Stimulated activated CD4-positive, alpha-beta T cell treated with anti-CD3 and anti-CD28 coated beads, Interleukin-4, amount 100 ng/mL, for 1 hour (primary cell): ENCODE measurements around the gene SMYD4.
"Not testable (repeated sequence)": the region's sequence is repeated elsewhere in the genome, so short reads cannot be mapped to it uniquely, and the experiment has no call there.

ENCODE experiments used
- DNase-seq: peaks from one replicate; pipeline ENCODE4 v3.0.0-alpha.2; 2020

Gene SMYD4

DNA sequence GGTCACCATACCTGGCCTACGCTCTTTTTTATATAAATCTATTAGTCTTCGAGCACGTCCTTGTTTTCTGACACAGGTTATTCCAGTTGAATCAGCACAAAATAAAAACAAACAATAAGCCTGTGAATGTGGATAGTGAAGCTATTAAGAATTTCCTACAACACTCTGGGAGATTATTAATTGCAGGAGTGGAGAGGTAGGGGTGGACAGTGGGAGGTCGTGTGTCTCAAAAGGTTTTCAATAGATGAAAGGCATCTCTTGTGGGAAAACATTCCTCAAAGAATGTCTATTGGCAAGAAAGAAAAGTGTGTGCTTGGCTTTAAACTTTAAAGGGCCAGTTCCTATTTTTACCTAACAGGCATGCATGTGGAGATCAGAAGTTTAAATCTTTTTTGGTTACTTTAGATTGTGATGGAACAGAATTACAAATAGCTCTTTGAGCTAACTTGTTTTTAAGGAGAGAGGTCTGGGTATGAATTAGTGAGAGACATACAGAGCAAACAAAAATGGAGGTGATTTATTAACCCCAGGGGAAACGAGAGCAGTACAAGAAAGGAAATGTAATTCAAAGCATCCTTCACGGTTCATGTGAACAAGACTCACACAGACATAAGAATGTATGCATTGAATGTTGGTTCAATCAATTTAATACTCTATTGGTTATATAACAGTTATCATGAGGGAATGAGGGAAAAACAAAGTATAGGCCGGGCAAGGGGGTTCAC, 9.0 kb downstream of the SMYD4 start:
- DNase-seq = no peak

DNA sequence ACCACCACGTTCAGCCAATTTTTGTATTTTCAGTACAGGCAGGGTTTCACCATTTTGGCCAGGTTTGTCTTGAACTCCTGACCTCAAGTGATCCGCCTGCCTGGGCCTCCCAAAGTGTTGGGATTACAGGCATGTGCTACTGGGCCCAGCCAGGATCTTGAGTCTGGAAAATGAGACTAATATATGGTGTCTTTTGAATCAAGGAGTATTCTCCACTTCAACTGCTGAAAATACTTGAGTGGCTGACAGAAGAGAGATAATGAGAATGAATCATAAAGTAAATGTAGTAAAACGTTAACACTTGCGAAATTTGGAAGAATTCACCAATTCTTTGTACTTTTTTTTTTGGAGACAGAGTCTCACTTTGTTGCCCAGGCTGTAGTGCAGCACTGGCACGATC, 16.6 kb downstream of the SMYD4 start:
- no peak for DNase-seq

DNA sequence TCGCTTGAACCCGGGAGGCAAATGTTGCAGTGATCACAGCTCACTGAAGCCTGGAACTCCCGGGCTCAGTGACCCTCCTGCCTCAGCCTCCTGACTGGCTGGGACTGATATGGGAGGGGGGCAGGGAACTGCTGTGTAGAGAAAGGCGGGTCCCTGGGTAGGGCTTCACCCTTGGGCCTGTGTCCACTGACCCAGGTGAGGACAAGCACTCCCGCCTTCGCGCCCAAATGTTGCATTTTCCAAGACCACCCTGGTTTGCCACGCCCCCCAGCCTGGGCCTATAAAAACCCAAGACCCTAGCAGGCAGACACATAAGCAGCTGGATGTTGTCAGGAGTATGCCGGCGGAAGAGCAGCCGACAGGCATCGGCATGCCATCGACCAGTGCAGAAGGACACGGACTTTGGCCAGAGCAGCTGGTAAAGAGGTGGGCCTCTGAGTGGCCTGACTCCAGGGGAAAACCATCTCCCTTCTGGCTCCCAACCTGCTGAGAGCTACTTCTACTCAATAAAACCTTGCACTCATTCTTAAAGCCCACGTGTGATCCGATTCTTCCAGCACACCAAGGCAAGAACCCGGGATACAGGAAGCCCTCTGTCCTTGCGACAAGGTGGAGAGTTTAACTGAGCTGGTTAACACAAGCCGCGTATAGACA, 19.1 kb downstream of the SMYD4 start:
- no peak for DNase-seq

DNA sequence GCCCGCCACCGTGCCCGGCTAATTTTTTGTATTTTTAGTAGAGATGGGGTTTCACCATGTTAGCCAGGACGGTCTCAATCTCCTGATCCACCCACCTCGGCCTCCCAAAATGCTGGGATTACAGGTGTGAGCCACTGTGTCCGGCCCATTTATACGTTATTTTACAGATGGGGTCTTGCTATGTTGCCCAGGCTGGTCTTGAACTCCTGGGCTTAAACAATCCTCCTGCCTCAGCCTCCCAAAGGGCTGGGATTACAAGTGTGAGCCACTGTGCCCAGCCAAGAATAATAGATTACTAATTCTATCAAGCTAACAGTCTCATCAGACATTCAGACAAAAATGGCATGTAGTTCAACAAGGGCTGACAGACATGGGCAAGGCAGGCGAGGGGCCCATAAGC, 19.9 kb downstream of the SMYD4 start:
- DNase-seq = not testable (repeated sequence)

DNA sequence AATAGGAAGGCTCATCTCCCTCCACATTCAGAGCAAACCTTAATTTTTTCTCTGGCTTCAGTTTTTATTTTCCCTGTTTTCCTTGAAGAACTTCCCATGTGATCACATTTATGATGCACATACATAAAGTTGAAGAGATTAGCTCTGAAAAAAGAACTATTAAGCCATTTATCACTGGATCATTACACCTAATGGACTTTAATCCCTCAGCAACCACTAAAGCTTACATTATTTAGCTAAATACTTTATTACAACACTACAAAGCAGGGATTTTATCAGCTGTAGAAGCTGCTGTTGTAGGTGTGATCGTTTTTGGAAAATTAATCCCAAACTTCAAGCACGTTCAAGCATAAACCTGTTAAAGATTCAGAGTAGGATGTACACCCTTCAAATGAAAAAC, 21.1 kb downstream of the SMYD4 start:
- no peak for DNase-seq

DNA sequence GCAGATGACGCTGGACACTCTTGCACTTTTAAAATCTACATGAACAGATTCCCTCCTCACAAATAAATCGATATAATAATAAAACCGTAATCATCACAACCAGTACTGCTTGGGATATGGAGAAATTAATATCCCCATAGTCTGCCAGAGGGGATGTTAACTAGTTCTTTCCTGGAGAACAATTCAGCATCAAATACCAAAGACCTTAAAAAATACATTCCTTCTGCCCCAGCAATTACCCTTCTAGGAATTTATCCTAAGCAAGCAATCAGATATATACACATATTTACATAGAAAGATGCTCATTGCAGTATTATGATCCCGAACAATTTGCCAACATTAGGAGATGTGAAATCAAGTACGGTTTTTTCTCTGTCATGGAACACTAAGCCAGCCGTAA, 21.8 kb downstream of the SMYD4 start:
- no peak for DNase-seq

DNA sequence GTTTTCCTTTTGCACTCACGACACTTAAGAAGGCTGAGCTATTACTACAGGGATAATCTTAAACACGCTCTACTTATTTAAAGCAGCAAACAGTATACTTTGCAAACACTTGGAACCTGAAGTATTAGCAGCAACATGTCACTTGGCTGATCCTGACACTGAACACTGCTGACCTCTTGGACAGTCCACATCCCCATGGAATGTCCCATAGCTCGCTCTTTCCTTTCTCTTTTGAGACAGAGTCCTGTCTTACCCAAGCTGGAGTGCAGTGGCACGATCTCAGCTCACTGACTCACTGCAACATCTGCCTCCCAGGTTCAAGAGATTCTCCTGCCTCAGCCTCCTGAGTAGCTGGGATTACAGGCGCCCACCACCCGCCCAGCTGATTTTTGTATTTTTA, 26.4 kb downstream of the SMYD4 start:
- no peak for DNase-seq

DNA sequence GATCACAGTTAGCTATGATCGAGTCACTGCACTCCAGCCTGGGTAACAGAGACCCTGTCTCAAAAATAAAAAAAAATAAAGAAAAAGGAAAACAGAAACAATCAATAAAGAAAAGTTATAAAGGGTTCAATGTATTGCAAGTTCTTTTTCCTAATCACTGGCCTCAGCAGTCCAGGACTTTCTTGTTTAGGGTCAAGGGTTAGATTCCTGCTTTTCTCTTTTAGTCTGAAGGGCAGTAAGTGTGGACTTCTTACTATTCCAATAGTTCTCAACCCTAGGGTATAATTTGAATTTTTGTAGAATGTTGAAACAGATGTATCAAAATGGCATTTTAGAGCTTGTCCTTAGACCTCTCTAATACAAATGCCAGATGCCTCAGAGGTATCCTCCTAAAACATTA, 27.3 kb downstream of the SMYD4 start:
- no peak for DNase-seq

DNA sequence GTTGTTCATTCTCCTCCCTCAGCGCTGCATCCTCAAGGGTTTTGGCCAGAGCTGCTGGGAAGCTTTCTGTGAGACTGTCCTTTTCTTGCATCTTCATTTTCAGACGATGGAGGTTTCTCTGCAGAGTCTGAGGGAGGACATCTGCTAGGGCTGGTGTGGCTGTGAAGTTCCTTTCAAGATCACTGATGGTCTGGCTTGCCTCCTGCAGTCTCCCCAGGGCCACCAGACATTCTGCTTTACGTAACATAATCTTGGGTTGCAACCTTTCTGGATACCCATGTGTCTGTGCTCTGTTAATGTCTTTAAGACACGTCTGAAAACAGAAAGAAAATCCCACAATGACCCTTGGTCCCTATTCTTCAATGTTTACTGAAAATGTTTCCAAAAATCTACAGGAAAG, 29.0 kb downstream of the SMYD4 start:
- no peak for DNase-seq

DNA sequence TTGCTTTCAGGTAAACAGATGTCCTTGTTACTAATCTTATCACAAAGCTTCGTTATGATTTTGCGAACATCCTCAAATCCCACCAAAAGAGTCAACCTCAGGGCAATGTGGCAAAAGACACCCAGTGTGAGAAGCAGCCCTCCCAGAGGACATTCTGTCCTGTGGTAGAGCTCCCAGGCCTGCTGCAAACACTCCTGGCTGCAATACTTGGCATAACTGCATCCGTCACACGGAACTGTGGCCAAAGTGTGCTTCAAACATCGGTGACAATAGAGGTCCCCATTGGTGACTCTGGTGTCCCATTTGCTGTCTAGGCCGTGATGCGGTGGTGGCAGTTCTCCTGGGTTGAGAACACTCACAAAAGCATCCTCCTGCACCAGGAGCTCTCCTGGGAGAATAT, 29.5 kb downstream of the SMYD4 start:
- no peak for DNase-seq

DNA sequence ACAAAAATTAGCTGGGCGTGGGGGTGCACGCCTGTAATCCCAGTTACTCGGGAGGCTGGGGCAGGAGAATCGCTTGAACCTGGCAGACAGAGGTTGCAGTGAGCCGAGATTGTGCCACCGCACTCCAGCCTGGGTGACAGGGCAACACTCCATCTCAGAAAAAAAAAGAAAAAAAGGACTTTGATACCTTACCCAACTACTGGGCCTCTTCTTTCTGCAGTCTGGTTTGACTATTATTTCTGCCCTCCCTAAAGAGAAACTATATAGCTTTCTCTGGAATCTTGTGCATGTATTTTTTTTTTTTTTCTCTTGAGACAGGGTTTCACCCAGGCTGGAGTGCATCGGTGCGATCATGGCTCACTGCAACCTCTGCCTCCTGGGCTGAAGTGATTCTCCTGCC, 31.9 kb downstream of the SMYD4 start:
- DNase-seq = not testable (repeated sequence)

DNA sequence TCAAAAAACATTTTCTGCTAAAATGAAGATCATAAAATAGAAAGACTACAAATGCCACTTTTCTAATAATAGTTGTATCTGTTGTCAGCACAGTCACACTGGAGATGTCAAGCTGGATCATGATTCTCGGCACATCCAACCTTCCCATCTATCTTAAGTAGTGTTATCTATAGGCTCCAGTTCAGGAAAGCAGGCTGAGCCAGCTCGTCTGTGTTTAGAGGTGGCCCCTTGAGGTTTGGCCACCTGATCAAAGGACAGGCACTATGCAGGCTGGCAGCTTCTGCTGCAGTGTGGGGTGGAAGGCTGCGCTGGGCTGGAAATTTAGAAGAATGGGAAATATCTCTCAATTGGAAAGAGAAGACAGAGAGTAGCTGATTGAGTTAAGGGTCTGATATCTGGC, 32.4 kb downstream of the SMYD4 start:
- no peak for DNase-seq

DNA sequence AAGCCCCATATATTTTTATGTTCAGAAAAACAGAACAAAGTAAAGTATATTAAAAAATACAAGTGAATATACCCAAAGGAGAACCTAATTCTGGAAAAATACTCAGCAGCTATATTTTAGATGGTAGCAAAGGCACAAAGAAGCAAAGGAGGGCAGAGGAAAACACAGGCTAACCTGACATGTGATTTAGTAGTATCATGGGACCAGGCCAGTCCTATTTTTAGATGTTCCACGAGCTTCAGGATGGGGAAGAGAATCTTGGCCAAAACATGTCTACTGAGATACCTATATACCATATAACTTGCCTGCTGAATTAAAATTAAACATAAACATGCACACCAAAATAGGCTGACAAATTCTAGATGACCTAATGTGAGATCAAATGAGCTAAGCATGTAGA, 32.9 kb downstream of the SMYD4 start:
- no peak for DNase-seq

DNA sequence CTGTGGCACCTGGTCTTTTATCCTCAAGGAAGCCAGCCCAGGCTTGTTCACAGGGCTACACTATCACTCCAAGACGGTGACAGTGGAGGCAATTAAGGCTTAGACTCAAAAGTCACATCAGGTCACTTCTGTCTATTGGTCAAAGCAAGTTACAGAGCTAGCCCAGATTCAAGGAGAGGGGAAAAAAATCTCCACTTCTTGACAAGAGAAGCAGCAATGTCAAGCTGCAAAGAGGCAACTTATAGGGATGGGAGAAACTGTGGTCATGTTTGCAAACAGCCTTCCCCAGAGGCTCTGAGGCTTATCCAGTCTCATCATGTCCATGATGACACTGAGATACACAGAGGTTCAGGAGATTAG, 36.3 kb downstream of the SMYD4 start:
- no peak for DNase-seq

DNA sequence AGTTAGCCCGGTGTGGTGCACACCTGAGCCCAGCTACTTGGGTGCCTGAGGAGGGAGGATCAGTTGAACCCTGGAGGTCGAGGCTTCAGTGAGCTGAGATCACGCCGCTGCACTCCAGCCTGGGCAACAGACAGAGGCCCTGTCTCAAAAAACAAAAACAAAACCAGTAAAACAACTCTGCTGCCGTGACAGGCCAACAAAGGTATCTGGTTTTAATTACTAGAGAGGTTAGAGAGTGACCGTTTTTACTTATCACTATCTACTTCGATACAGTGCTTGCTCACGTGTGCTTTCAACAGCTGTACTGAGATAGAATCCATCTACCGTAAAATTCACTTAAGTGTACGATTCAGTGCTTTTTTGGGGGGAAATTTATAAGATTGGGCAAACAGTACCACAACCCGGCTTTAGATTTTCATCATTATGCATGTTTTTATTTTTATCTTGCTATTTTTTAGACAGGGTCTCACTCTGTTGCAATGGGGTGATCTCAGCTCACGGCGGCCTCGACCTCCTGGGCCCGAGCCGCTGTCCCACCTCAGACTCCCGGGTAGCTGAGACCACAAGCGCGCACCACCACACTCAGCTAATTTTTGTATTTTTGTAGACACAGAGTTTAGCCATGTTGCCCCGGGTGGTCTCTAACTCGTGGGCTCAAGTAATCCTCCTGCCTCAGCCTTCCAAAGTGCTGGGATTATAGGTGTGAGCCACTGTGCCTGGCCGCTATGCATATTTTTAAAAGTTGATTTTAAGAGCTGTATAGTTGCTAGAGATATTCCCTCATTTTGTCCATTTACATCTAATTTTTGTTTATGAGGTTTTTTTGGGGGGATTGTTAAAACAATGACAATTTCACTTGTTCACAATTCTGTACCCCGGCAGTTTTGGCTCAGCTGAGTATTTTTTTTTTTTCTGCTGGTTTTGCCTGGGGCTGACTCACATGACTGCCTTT, 36.9 kb downstream of the SMYD4 start:
- no peak for DNase-seq

DNA sequence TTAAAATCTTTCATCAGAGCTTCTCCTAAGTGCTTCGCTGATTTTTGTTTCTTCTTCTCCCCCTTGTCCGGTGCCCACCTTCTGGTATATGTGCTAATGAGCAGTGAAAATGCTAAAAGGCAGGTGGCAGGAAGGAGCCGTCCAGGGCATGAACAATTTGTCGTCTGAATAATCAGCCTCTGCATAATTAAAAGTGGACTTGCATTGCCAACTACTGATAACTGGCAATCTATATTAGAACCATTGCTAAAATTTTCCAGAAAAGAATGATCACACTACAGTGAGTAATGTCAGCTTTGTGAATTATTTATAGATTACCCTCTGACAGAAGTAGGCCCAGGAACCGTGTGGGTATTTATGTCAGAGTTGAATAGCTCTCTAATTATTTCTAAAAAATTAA, 39.8 kb downstream of the SMYD4 start:
- no peak for DNase-seq

DNA sequence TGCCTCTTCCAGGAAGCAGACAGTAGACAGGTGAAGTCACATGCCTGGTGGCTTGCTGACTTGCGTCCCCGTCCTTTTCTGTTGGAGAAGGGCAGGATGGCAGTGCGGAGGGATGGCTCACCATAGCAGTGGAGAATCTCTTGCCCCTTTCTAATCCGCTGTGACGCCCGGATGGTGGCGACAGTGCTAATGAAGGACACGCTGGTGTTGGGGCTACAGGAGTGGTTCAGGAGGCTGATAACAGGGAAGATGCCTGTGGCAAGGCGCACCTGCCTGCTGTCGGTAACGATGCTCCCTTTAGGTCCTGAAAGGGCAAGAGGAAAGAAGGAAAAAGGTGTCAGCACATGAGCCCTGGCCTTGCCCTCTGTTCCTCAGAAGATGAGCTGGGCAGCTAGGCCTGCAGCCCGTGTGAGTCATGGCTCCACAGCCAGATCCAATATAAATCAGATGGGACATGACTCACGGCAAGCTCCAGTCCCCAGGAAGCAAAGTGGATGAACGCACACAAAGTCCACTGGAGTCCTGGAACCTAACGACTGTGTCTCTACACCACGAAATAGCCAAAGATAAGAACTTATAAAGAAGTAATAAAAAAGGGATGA, 42.3 kb downstream of the SMYD4 start:
- no peak for DNase-seq

DNA sequence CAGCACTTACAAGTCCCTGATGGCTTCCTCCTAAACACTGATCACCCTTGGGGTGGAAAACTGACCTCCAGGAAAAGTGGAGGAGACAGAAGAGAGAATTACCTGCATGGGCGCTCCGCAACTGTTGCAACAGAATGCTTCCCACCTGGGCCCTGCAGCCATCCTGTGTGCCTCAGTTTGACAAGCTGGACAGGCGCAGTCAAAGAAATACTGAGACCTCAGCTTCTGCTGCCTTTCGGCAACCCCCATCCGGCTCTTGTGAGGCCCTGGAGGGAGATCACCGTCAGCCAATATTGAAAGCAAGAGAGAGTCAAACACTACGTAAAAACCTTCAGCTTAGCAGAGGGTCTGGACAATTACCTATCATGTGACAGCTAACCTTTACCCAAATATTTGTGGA, 43.0 kb downstream of the SMYD4 start:
- DNase-seq = no peak

DNA sequence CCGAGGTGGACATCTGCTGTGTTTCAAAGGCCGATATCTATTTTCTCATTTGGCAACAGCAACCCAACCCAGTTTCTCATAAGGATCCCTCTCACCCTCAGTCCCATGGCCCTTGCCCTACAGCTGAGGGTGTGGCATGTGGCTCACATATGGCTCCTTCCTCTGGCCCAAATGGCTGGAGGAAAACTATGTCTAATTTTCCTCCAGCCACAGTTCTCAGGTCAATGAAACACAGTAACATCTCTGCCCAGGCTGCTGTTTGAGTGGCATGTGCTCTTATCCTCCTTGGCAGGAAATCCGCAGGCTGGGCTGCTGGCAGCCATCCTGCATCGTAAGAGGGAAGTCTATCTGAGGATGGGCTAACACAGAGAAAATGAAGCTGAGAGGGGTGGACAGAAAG, 43.8 kb downstream of the SMYD4 start:
- DNase-seq = no peak

DNA sequence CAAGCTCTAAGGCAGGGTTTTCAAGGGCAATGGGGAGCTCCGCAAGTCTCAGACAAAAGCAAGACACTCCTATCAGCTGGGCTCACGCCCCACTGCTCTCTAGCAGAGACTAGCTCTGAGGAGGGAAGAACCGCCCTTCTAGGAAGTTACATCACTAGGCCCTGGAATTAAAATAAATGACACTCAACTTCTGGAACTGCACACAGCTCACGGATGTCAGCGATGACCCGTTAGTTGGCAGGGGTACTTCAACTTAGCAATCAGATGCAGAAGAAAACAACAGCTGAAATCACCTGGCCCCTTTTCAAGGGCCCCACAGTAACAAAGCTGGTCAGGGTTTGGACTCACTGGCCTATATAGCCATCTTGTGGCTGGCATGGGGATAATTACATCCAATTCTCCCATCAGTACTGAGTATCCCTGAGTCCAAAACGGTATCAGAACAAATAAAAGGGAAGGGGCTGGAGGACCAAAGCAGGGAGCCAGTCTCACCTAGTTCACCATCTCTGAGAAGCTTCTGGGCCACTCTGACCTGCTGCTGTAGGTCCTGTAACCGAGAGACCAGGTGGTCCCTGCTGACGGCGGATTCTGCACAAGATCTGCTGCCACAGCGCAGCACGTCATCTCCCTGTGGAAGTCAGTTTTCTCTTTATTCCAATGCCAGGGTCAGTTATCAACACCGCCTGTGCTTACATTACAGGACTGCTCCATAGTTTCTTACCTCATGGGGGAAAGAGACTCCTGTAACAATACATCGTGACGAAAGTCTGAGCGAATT, 45.7 kb downstream of the SMYD4 start:
- no peak for DNase-seq

DNA sequence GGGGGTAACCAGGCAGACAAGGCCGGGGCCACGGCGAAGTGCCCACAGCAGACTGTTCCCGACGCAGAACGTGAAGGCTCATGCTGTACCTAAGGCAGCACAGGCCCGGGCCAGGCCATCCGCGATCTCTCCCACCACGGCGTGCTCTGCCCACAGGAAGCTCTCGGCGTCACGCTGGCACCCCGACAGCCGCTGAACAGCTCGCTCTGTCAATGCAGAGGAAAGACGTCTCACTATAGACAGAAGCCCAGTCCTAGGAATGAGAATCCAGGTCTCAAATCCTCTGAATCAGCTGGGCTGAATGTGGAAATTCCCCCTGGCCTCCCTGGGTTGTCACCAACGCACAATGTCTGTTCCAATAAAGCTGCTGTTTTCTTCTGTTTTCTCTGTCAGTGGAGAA, 46.4 kb downstream of the SMYD4 start:
- no peak for DNase-seq

DNA sequence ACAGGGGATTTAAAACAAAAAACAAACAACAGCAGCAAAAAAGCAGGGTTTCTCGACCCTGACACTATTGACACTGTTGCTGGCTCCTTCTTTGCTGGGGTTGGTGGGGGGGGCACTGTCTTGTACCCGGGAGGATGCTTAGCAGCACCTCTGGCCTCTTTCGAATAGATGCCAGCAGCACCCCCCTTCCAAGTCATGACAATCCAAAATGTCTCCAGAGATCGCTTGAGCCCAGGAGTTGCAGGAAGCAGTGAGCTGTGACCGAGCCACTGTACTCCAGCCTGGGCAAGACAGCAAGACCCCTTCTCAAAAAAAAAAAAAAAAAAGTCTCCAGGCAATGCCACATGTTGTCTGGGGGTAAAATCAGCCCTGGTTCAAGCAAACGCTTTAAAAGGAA, 47.5 kb downstream of the SMYD4 start:
- DNase-seq = no peak
